EH (cell line): ENCODE results near the gene DNAJC18.

Experiments
- DNase-seq: peaks from one replicate; pipeline ENCODE4 v3.0.0-alpha.2; 2015; ENCODE audit warnings: low read depth

DNAJC18 gene

DNA sequence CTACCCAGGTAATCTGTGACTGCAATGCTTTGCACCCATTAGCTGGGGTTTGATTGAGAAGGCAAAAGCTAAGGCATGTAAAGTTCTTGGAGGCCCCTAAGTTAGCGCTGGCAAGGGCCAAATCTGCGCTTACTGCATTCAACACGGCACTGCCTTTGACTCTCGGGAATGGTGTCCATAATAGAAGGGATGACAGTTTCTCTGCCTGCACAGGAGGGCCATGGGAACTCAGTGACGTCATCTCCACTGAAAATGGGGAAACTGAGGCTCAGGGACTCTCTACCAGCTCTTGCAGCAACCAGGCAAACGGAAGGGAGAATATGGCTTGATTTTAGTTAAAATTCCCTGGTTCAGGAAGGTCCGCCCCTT is 35.9 kb downstream of the DNAJC18 start:
- no peak for DNase-seq

DNA sequence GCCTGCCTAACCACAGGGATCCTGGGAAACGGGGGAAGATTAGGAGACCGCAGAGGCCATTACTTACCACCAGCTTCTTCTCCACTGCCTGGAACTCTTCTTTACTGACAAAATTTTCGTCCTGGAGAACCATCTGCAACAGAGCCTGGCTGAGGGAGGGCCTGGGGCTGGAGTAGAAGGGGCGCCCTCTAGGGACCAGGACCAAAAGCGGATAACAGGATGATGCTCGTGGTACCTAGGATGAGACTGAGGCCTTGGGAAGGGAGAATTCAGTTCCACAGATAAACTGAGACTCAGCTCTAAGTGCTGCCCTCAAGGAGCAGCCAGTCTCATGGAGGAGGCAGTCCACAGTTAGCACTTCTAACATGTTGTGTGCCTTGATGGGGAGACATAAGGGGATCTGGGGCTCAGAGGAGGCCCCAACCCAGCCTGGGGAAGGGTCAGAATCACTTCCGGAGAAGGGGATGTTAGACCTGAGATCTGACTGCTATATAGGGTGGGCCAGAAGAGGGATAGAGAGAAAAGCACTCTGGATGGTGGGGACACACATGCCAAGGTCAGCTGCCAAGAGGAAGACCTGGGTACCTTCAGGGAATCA is 36.7 kb downstream of the DNAJC18 start:
- DNase-seq: peak; percentile 27

DNA sequence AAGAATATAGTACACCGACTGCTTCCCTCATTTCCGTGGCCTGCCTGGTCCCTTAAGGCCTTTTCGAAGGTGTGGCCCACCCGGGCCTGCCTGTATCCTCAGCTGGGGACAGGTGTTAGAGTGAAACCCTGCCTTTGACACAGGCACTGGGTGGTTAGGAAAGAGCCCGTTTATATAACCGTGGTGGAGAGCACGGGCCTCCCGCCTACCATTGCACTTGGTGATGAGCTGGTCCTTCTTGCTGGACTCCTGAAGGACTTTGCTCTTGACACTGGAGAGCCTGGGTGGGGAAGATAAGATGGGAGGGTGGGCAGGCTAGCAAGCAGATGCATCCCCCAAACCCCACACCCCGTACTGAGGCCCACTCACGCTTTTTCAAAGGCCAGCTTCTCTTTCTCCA is 37.8 kb downstream of the DNAJC18 start:
- no peak for DNase-seq

DNA sequence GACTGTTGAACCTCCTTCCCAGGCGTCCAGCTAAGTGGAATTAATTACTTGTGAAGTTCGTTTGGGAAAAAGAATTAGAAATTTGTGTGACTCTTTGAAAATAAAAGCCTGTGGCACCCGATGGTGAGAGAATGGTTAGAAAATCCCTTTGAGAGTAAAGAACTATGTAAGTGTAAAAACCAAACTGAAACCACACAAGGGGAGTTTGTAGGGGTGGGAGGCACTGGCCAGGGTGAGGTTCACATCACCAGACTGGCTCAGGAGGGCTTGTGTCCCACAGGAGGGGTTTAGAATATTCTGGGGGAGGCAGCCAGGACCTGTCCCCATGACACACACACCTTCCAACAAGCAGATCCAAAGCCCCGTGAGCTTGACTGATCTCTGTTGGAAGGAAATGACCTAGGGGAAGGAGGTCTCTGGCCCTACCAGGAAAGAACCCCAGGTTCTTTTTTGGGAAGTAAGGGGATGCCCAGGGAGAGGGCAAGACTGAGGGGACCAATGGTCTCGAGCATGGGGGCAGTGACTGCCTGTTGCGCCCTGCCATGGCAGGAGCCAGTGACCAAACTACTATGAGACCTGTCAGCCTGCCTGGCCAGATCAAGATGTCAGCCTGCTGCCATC is 39.7 kb downstream of the DNAJC18 start:
- no peak for DNase-seq

DNA sequence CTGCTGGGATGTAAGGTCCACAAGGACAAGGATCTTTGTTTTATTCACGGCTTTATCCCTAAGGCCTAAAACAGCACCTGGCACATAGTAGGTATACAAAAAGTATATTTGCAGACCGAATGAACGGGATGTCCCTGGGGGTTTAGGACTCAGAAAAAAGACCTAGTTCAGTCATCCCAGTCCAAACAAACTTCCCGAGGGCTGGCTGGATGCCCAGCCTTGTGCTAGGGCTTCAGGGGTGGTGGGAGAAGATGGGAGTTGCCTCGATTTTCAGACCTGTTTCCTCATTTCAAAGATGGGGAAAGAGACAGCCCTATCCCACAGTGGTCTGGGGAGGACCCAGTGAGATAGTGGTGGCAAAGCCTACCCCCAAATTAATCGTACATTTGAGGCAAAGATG is 41.4 kb downstream of the DNAJC18 start:
- peak; percentile 26 for DNase-seq

DNA sequence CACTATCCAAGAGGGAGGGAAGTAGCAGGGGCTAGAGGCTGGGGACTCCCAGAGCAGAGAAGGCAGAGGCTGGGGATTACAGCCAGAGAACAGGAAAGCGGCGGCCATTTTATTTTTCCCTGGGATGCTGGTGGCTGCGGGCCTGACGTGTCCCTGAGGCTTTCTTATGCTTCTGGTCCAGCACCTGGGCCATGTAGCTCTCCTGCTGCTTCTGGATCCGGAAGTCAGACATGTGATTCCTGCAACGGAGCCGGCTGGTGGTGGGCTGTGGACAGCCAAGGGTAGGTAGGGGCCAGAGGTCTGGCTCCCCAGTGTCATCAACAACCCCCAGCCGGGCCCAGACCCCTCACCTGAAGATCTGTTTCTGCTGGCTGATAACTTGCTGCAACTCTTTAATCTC is 42.6 kb downstream of the DNAJC18 start:
- no peak for DNase-seq

DNA sequence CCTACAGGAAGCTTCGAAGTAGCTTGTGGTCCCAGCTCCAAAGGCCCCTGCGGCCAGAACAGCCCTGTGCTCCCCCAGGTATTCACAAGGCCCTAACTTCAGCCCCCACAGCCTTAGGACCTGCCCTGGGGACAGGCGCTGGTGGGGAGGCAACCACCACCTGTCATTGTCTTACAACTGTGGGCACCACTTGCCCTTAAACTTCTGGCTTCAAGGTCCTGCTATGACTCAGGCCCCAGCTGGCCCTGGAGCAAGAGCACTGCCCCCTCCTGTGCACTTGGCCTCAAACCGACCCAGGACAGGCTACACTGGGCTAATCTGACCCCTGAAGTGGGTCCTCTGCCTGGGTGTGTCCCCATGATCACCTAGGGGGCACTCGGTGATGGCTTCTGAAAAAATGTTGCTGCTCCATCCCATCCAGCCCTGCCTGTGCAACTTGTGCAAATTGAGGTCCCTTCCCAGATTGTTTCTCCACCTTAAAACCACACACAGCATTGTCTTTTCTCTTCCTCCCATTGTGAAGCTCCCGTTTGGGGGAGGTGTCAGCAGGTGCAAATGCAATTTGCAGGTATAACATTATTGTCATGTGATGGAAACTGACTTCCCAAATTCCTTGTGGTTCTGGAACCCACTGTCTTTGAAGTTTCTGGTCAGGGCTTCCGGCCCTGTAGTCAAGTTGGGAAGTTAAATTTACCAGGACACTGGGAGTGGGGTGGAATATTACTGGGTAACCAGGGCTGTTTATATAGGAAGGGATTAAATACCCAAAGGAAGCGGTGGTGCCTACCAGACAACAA is 43.3 kb downstream of the DNAJC18 start:
- peak; percentile 46 for DNase-seq

DNA sequence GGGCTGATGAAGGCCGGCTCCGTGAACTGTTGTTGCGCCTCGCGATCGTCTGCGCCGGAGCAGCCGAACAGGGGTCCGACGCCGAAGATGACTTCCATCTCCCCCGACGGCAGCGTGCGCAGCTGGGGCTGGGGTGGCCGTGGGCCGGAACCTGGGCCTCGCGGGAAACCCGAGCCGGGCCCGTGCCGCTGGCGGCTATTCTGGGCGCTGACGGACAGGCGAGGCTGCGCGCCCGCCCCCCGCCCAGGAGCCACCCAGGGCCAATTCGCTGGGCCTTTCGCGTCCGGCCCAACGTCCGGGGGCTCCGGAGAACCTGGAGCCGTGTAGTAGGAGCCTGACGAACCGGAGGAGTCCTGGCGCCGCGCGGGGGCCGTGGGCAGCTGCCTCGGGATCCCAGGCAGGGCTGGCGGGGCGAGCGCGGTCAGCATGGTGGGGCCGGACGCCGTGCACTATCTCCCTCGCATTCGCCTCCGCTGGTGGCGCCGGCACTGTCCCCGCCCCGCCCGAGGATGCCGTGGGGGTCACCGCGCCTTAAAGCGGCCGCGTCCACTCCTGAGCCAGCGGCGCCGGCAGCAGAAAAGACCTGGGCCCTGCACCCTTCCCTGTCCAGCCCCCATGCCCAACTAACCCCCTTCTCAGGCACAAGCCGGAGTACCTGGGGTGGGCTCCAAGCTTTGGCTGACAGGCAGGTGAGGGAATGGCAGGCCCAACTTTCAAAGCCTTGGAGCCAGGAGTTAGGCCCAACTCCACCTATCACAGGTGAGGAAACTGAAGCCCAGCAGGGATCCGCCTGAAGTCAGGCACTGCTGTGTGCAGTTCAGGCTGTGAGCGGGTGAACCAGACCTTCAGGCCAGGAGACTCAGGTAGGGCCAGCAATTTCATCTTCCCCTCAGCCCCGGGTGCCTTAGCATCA is 44.4 kb downstream of the DNAJC18 start, which contains the start of gene PROB1:
Gene PROB1, minus strand, starts transcription at position 451 of the 913 bp plus-strand sequence. Its CDS starts 23 bp downstream, at position 428.
- DNase-seq: peak; percentile 42

DNA sequence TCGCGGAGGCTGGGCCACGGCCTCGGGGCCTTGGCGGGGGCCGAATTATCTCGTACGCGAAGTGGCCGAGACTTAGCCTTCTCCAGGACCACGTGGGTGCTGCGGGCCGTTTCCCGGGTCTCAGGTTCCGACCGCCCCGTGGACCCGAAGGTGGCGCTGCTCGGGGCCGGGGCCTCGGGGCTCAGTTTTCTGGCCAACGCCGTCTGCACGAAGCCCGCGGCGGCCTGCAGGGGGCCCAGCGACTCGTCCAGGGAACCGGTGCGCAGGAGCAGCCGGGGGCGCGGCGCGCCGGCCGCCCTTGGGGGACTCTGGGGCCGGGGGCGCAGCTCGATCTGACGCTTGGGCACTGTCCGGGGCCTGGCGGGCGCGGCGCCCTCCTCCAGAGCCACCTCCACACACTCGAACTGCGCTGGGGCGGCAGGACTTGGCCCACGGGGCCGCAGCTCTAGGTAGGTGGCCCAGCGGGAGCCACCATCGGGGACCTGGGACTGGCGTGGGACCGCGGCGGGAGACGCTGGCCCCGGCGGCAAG is 45.1 kb downstream of the DNAJC18 start:
- peak; percentile 42 for DNase-seq

DNA sequence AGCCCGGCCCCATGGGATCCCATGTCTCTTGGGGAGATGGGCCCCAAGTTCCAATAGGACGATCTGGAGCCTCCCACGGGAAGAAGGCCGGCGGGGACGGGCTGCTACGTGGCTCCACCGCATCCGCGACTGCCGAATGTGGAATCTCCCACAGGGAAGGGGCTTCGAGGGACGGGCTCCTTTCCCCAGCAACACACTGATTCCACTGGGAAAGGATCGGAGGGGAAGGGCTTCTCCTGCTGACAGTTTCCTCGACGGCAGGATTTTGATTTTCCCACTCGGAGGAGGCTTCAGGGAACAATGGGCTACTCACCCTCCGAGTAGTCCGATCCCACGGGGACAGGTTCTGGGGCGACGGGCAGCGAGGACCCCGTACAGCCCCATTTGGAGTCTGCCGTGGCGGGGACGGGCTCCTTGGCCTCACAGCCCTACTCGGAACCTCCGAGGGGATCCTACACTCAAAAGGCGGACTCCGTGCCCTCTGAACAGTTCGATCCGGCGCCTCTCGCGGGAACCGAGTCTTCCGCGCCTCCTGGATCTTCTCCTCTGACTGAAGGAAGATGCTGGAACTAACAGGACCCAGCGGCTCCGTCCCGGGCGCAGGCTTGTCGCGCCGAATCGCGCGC is 45.7 kb downstream of the DNAJC18 start:
- no peak for DNase-seq

DNA sequence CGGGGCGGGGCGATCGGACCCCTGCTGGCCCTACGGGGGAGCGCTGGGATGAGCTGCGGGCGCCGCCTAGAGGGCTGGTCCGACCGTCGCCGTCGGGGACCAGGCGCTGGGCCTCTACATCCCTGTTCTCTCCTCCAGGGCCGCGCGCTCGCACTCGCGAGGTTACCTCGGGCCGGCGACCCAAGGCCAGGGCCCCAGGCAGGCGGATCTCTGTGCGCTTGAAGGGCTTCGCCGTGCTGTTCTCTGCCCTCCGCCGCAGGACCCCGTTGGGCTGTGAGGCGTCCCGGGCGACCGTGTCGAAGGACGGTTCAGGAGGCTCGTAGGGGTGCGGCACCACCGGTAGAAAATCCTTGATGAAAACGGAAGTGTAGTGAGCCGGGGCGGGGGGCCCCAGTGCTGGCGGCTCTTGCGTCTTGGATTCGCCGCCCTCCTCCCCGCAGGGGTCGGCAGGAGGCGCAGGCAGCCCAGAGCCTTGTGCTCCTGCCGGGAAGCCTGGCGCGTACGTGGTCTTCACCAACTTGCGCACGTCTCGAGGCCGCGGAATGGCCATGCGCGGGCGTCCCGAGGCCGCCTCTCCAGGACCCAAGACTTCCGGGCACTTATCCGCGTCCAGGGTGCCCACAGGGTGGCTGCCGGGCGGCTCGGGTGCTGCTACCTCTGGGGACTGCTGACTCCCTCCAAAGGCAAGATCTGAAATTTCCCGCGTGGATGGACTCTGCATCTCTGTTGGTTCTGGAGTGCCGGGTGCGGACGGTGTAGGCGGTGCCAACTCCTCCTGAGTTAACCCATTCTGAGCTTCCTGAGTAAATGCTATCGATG is 46.4 kb downstream of the DNAJC18 start:
- peak; percentile 59 for DNase-seq

DNA sequence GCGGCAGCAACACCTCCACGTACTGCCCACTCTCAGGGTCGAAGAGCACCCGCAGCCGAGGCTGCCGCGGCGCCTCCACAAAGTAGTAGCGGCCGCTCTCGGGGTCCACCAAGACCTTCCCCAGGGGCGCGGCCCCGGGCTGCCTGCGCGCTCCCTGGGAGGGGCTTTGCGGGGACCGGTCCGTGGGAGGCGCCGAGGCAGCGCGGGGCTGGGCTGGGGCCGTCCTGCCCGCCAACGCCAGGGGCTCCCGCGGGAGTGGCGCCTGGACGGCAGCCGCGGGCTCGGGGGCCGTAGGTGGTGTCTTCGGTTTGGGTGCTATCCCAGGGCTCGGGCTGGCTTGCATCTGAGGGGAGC is 47.0 kb downstream of the DNAJC18 start:
- DNase-seq: no peak

DNA sequence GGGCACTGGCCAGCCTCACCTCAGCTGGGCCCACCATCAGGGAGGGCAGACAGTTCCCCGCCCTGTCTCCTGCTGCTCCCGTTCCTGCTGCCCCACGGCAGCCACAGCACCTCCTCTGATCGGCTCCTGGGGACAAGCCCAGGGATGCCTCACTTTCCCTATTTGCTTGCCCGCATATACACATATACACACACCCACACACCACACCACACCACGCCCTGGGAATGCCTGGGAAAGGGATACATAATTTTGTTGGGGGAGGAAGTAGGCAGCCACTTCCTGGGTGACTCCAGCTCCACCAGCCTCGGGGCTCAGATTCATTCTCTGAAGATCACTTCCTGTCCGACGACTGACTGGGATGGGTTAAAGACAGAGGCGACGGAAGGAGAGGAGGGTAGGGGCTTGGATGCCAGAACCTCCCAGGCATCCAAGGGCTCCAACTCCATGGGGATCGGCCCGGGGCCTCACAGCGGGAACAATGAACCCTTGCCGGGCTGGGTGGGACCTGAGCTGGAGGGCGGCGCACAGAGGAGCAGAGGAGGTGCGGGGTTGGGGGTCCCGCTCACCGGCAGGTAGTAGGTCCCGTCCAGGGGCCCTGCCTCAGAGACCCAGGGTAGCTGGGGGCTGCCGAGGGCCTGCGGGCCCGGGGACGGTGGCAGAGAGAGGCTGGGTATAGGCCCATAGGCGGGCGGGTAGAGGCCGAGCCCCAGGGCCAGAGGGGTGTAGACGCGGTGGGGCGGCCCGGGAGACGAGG is 47.6 kb downstream of the DNAJC18 start:
- DNase-seq: peak; percentile 93

DNA sequence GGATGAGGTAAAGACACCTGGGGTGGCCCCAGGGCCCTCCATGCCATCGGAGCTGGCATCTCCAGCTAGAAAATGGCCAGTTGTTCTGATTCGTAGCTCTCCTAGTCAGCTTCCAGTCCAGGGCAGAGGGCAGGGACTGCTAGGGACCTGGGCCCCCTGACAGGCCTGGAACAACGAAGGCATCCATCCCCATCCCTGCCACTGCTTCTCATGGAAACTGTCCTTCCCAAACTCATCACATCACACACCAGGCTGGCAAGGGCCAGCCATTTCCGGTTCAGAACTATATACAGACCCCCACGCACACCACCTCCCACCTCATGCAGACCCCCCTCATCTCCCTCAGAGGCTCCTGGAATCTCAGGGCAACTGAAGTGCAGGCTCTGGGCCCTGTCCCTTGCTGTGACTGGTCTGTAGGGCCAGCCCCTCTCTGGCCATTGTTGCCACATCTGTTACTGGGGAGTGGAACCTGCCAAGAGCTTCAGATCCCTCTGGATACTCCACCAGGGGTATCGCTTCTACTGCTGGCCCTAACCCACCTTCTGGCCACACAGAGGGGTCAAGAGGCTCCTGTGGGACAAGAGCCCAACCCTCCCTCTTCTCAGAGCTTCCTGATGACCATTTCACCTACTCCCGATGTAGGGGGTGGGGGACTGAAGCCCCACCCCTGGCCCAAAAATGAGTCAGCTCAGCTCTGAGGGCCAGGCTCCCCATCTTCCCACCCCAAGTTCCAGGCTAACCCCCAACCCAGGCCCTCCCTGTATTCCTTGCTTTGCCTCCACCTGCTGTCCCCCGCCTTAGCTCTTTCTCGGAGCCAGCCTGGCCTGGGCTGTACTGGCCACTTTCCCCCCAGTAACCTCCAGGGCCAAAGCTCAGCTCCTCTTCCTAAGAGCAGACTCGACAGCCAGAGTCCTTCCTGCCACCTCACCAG is 48.4 kb downstream of the DNAJC18 start:
- no peak for DNase-seq

DNA sequence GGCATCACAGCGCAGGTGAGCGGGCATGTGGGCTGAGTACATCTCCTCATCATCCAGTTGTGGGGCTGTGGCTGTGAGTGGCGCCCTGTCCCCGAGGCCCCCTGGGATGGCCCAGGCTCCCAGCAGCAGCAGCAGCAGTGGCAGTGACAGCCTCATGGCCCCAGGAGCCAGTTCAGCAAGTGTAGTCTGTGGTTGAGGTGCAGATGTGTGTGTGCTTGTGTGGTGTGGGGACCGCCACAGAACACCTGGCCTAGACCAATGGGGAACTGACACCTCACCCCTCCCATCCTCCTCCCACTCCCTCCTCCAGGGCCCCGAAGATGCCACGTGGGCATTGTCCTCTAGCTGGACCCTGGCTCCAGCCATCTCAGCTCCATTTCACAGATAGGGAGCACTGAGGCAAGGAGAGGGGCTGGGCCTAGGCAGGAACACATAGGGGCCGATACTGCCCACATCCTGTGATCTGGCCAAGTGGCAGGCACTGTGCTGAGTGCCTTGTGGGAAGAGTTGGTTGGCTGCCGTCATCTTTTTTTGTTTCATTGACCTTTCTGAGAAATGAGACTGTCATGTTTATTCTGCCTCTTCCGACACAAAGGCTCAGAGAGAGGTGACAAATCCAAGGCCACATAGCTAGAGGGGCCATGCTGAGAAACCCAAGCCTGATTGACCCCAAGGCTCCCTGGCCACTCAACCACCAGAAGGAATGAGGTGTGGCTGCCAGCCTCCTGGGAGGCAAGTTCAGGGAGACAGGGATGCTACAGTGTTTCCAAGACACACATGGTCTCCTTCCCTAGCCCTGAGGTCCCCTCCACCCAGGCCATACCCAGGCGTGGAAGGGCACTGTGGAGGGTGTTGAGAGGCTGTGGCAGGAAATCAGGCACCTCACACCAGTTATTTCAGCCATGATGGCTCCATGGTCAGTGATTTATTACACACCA is 49.4 kb downstream of the DNAJC18 start, which contains the start of gene MZB1:
Gene MZB1, minus strand, starts transcription at position 213 of the 938 bp plus-strand sequence. Its CDS starts 57 bp downstream, at position 156.
- DNase-seq: no peak

DNA sequence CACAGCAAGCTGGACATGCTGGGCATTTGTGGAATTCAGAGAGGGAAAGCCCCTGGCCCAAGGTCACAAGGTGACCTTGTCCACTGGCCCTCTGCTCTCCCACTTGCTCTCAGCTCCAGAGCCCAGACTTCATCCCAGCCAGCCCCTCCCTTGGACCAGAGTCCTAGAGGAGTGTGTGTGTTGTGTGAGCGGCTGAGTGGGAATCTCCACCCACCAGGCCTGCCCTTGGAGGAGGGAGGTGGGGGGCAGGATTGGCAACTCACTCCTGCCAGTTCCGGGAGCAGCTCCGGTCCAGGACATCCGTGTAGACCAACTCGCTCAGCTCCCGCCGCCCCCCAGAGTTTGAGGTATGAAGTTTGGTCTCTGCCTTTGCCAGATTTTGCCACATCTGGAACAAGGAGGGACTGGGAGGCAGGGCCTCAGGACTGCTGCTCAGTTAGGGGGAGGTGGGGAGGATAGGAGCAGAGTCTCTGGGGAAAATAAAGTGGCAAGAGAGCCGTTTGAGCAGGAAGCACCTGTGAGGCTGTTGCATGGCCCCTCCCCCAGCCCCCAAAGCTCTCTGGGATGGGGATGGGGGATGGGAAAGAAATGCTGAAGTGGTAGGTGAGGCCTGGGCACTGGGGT is 51.0 kb downstream of the DNAJC18 start:
- DNase-seq: peak; percentile 59

DNA sequence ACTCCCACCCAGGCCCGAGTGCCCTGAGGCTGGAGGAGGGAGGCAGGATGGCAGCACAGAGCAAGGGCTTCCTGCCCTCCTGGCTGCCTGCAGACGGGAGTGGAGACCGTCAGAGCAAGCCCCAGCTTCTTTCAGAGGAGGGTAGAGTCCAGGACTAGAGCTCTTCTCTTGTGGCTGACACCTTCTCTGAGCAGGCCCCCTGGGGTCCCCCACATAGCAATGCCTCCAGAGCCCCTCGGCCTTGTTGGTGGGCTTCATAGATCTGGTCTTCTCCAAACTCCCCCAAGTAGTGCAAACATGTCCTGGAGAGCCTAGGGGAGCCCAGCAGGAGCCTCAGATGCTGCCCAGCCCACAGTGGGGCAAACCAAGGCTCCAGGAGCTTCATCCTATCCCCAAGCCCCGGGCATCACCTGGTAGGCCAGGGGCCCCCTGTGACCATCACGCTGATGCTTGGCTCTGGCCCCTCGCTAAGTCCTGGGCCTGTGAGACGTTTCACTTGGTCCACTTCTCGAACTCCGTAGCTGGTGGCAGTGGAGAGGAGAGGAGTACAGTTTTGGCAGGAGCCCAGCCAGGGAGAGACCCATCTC is 51.6 kb downstream of the DNAJC18 start:
- DNase-seq: no peak
